DOHH2 (cell line): ENCODE measurements around the gene LARGE1.

Experiments
- EZH2phosphoT487 ChIP-seq: fragments of 200-600 bp; sonication (generic); IDR thresholded peaks from 2 replicates; pipeline ENCODE4 v1.6.1; 2017; ENCODE audit warnings: borderline replicate concordance, mild to moderate bottlenecking, antibody characterized with exemption, low read length, moderate library complexity, mixed read lengths
- TF ChIP-seq, protein P1 (sequence below): fragments of 200-600 bp; sonication (generic); IDR thresholded peaks from one replicate; pipeline ENCODE4 v1.5.1; 2014; ENCODE audit warnings: antibody characterized with exemption, mild to moderate bottlenecking, low read depth, low read length; ENCODE audit not compliant: poor library complexity, severe bottlenecking

DNA sequence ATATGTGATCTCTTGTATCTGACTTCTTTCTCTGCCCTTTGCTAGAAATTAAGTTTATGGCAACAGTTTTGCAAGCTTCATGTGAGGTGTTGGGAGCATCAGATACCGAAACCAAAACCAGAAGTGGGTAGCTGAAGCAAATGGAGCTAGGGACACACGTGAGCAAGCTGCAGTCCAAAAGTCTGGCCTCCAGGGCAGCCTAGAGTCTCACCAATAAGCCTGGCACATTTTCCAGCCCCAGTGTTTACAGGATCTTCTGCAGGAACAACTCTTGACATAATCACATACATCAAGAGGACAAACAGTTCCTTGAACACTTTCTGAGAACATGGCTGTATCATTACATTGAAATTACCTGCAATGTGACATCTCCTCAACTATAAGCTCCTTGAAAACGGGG lies 114.1 kb downstream of the LARGE1 start:
- TF ChIP-seq, protein P1, sequence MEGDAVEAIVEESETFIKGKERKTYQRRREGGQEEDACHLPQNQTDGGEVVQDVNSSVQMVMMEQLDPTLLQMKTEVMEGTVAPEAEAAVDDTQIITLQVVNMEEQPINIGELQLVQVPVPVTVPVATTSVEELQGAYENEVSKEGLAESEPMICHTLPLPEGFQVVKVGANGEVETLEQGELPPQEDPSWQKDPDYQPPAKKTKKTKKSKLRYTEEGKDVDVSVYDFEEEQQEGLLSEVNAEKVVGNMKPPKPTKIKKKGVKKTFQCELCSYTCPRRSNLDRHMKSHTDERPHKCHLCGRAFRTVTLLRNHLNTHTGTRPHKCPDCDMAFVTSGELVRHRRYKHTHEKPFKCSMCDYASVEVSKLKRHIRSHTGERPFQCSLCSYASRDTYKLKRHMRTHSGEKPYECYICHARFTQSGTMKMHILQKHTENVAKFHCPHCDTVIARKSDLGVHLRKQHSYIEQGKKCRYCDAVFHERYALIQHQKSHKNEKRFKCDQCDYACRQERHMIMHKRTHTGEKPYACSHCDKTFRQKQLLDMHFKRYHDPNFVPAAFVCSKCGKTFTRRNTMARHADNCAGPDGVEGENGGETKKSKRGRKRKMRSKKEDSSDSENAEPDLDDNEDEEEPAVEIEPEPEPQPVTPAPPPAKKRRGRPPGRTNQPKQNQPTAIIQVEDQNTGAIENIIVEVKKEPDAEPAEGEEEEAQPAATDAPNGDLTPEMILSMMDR, result no peak
- TF ChIP-seq EZH2phosphoT487, result no peak
